DND-41 (cell line): ENCODE measurements around the gene ZCCHC24.

ENCODE experiments used
- ATAC-seq: fragments of 200-7000 bp; cut with Tn5 transposase; 3 replicates; pipeline ENCODE4 v1.9.1; 2021; ENCODE audit warnings: low read depth; ENCODE audit not compliant: insufficient read depth
- DNase-seq: peaks from one replicate; pipeline ENCODE4 v3.0.0-alpha.2; 2020
- H2AFZ ChIP-seq: 2 replicates; pipeline ENCODE4 v1.6.0; 2012; ENCODE audit warnings: low read depth, low read length
- H3K27ac ChIP-seq: 2 replicates; pipeline ENCODE4 v1.5.1; 2012; ENCODE audit warnings: low read length, inconsistent platforms
- H3K27me3 ChIP-seq: fragments of 200-600 bp; sonication (generic); 2 replicates; pipeline ENCODE4 v1.6.0; 2012; ENCODE audit warnings: low read length, mild to moderate bottlenecking, inconsistent platforms; ENCODE audit not compliant: insufficient read depth, poor library complexity
- H3K36me3 ChIP-seq: 2 replicates; pipeline ENCODE4 v1.5.1; 2012; ENCODE audit warnings: low read length, inconsistent platforms; ENCODE audit not compliant: insufficient read depth
- H3K4me1 ChIP-seq: 2 replicates; pipeline ENCODE4 v1.5.1; 2012; ENCODE audit warnings: mild to moderate bottlenecking, low read length; ENCODE audit not compliant: insufficient read depth
- H3K4me2 ChIP-seq: 2 replicates; pipeline ENCODE4 v1.6.0; 2012; ENCODE audit warnings: mild to moderate bottlenecking, moderate library complexity, low read length, inconsistent platforms; ENCODE audit not compliant: insufficient read depth
- H3K4me3 ChIP-seq, 2 experiments: fragments of 200-600 bp in 1 of 2; shearing (Covaris generic) in 1 of 2; 2 replicates each; pipeline ENCODE4 v1.5.1; 2012 to 2016; ENCODE audit warnings: inconsistent platforms in 2 of 2, low read length in 2 of 2, mild to moderate bottlenecking in 2 of 2, low read depth in 1 of 2, moderate library complexity in 1 of 2
- H3K79me2 ChIP-seq: 2 replicates; pipeline ENCODE4 v1.6.0; 2012; ENCODE audit warnings: low read length, inconsistent platforms; ENCODE audit not compliant: insufficient read depth
- H3K9ac ChIP-seq: 2 replicates; pipeline ENCODE4 v1.6.0; 2012; ENCODE audit warnings: low read depth, mild to moderate bottlenecking, inconsistent platforms, low read length, moderate library complexity
- H3K9me3 ChIP-seq: 2 replicates; pipeline ENCODE4 v1.5.1; 2012; ENCODE audit warnings: low read length, moderate library complexity, mild to moderate bottlenecking, inconsistent platforms; ENCODE audit not compliant: insufficient read depth, severe bottlenecking
- H4K20me1 ChIP-seq: 2 replicates; pipeline ENCODE4 v1.6.0; 2012; ENCODE audit warnings: low read length; ENCODE audit not compliant: insufficient read depth
- EZH2 ChIP-seq: IDR thresholded peaks from 3 replicates; pipeline ENCODE4 v1.6.1; 2012; ENCODE audit warnings: borderline replicate concordance, low read depth, mild to moderate bottlenecking, moderate library complexity, low read length, inconsistent platforms; ENCODE audit not compliant: severe bottlenecking
- TF ChIP-seq, protein P1 (sequence below): IDR thresholded peaks from 2 replicates; pipeline ENCODE4 v1.5.1; 2012; ENCODE audit warnings: borderline replicate concordance, low read length, moderate library complexity, mild to moderate bottlenecking; ENCODE audit not compliant: poor library complexity, severe bottlenecking; ENCODE audit errors: extremely low read depth

ZCCHC24 gene

DNA sequence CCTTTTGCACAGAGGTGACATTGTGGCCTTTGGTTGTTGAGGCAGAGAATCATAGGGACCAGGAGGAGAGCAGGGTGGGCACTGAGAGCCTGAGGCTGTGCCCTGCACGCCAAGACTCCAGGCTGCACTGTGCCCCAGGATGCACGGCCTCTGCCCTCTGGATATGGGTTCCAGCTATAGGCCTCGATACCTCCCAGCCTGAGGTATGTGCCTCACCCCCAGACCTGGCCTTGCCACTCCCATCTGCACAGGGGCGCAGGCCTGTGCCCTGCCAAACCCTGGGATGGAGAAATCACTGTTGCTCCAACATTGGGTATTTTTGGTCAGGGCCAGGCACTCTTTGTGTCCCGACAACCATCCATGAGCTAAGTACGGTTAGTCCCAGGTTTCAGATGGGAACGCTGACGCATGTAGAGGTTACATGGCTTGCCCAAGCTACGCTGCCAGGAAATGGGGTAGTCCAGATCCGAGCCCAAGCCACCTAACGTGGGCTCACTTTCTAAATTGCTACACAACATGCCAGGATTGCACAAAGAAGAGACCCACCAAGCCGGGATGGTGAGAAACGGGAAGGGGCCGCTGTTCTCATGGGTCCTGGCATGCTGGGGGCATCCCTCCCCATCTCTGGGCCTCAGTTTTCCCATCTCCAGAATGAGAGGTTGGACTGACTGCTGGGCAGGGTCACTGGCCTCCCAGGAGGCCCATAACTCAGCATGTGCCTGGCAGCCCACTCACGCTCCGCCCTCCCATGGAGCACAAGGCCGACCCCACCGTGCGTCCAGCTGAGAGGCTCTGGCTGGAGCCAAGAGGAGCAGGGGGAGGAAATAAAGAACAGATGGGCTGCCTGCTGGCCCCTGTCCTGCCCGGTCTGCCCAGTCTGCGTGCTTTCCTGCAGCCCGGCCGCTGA is 44.2 kb downstream of the ZCCHC24 start:
- ATAC-seq, result no peak
- Histone ChIP-seq H3K27me3 (no peaks in the 10 kb centered on the region), H3K4me1 (no peaks in the 10 kb centered on the region), H3K27ac (no peak overlapping the region), H3K9me3 (no peaks in the 10 kb centered on the region), H4K20me1 (peaks cover 5% of the 10 kb centered on the region), H3K9ac (no peak overlapping the region), H3K4me2 (no peak overlapping the region), H3K79me2 (no peaks in the 10 kb centered on the region), H3K4me3 (no peak overlapping the region), H2AFZ (no peak overlapping the region), H3K36me3 (no peaks in the 10 kb centered on the region)
- TF ChIP-seq, protein P1, sequence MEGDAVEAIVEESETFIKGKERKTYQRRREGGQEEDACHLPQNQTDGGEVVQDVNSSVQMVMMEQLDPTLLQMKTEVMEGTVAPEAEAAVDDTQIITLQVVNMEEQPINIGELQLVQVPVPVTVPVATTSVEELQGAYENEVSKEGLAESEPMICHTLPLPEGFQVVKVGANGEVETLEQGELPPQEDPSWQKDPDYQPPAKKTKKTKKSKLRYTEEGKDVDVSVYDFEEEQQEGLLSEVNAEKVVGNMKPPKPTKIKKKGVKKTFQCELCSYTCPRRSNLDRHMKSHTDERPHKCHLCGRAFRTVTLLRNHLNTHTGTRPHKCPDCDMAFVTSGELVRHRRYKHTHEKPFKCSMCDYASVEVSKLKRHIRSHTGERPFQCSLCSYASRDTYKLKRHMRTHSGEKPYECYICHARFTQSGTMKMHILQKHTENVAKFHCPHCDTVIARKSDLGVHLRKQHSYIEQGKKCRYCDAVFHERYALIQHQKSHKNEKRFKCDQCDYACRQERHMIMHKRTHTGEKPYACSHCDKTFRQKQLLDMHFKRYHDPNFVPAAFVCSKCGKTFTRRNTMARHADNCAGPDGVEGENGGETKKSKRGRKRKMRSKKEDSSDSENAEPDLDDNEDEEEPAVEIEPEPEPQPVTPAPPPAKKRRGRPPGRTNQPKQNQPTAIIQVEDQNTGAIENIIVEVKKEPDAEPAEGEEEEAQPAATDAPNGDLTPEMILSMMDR, result no peak
- no peak for TF ChIP-seq EZH2
- no peak for DNase-seq

DNA sequence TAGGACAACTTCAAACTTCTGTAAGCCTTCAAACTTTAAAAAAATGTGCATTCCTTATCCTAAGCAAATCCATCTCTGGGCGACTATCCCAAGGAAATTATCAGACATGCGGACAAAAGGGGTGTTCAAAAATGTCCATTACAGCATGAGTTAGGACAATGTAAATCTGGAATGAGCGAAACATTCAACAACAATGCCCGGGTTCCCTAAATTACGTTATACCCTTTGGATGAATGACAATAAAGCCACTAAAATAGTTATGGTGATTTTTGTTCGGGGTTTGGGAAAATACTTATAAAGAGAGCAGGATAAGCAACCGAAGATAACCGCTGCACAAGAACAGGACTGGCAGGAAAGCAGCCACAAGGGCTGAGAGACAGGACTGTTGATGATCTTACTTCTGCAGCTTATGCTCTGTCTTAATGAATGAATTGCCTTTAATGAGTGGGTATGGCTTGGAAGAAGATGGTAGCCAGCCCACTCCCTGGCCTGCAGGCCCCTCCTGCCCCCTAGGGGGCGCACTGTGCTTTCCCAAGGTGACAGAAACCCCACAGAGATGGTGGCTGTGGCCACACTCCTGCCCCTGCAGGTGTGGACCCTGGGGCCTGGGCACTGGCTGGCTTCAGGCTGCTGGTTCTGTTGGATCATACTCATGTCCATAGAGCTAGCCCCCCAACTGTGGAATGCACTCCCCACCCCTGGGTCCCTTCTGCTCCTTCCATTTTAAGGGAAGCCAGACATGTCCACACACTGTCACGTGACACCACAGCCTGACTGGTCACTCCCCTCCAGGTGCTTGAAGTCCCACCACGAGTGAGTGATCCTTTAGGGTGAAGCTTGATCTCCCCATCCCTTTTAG is 45.0 kb downstream of the ZCCHC24 start:
- Histone ChIP-seq H3K4me1 (no peaks in the 10 kb centered on the region), H3K27me3 (no peaks in the 10 kb centered on the region), H3K9ac (no peak overlapping the region), H3K9me3 (no peaks in the 10 kb centered on the region), H2AFZ (no peak overlapping the region), H3K79me2 (no peaks in the 10 kb centered on the region), H3K36me3 (no peaks in the 10 kb centered on the region), H3K4me3 (no peak overlapping the region), H3K4me2 (no peak overlapping the region), H4K20me1 (peaks cover 5% of the 10 kb centered on the region), H3K27ac (no peak overlapping the region)
- DNase-seq, result peak; percentile 43
- peak; percentile 75; the same call in 2 of the 3 replicates for ATAC-seq
- TF ChIP-seq EZH2, result no peak
- TF ChIP-seq, protein P1, result peak; percentile 75

DNA sequence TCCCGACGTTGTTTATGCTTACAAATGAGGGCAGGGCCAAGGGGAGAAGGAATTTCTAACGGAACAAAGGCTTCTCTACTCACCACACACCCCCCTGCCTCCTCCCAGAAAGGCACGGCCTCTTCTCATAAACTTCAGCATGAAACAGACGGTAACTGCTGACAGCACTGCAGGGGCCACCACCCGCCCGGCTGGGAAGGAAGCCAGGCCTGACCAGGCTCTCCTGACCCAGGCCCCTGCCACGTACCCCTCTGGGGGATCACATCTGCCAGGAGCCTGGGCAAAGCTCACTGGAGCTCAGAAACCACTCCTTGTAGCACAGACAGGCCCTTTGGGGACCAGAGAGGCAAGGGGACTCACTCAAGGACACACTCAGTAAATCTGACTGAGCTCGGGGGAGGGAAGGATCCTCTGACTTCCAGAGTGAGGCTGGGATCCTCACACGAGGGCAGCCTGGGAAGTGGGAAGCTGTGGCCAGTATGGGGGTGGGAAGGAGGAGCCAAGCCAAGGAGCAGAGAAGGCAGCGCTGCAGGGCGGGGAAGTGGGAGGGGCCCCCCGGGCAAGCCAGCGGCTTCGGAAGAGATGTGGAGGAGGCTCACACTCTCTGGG is 46.1 kb downstream of the ZCCHC24 start:
- H3K4me1 ChIP-seq, result no peaks in the 10 kb centered on the region
- H4K20me1 ChIP-seq, result peaks cover 5% of the 10 kb centered on the region
- no peak overlapping the region for H3K4me2 ChIP-seq
- H3K27ac ChIP-seq, result no peak overlapping the region
- H3K36me3 ChIP-seq, result no peaks in the 10 kb centered on the region
- H3K9ac ChIP-seq, result no peak overlapping the region
- no peaks in the 10 kb centered on the region for H3K27me3 ChIP-seq
- no peak for DNase-seq
- H3K79me2 ChIP-seq, result no peaks in the 10 kb centered on the region
- no peaks in the 10 kb centered on the region for H3K9me3 ChIP-seq
- no peak for TF ChIP-seq EZH2
- TF ChIP-seq, protein P1, result no peak
- ATAC-seq, result no peak
- H2AFZ ChIP-seq, result no peak overlapping the region
- no peak overlapping the region for H3K4me3 ChIP-seq
